GM19238 (cell line): ENCODE results near the gene SAMD4A.

Experiments
- DNase-seq: peaks from one replicate; pipeline ENCODE4 v3.0.0; 2011; ENCODE audit warnings: low spot score; ENCODE audit not compliant: insufficient read length

The SAMD4A gene

DNA sequence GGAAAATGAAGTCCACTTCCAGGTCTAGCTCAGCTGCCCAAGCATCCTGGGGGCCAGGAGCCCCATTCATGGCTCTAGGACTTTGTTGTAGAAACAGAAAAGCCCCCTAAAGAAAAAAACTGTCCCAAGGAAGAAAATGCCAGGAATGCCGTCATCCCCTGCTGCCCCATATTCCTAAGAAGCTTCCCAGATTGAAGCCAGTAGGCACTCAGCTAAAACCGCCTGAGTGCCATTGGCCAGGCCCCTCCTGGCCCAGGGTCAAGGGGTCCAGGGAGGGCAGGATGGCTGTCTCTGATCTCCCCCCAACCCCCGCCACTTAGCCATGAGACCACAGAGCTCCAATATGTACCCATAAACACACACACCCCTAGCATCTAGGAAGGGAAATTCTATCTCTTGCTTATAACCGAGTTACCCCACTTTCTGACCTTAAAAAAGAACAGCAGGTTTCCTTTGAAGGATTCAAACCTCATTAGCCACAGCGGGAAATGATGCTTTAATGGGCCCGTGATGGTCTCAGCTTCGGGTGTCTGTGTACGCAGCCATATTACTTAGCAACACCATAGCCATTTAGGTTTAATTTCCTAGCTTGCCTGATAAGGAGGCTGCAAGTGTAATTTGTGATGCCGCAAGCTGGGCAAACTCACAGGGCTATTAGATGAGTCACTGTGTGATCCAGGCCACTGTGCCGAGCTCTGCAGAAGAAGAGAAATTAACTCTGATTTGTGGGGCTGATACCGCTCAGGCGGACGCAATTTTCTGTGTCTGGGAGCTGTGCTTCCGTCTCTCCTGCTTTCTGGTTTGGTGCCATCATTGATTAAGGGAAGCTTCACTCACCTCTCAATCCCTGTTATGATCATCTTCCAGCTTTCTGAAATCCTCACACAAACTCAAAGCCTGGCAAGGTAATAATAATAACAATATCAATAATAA, 251.5 kb downstream of the SAMD4A start:
- no peak for DNase-seq

DNA sequence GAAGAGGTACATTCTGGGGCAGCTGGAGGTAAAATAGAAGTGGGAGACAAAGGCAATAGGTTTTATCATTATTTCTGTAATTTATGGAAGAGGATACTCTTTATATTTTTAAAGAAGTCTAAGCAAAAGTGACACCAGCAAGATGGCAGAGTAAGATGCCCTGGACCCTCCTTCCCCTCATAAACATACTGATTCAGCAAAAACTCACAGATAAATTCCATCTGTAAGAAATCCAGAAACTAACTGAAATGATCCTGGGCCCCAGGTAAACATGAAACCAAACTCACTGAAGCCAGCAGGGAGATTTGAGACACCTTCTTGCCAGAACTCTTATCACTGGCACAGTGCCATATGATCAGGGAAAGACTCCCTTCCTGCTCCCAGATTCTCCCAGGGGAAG, 255.8 kb downstream of the SAMD4A start:
- no peak for DNase-seq

DNA sequence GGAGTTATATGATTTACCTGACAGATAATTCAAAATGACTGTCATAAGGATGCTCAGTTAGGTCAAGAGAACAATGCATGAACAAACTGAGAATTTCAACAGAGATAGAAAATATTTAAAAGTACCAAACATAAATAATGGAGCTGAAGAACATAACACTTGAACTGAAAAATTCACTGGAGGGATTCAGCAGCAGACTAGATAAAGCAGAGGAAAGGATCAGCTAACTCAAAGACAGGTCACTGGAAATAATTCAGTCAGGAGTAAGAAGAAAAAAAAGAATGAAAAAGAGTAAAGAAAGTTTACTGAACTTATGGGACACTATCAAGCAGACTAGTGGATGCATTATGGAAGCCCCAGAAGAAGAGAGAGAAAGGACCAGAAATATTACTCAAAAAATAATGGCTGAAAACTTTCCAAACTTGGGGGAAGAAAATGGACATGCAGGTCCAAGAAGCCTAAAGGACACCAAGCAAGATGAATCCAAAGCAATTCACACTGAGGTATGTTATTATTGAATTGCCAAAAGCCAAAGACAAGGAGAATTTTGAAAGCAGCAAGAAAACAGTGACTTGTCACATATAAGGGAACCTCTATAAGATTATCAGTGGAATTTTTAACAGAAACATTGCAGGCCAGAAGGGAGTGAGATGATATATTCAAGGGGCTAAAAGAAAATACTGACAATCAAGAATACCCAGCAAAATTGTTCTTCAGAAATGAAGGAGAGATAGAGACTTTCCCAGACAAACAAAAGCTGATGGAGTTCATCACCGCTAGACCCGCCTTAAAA, 257.0 kb downstream of the SAMD4A start:
- no peak for DNase-seq

DNA sequence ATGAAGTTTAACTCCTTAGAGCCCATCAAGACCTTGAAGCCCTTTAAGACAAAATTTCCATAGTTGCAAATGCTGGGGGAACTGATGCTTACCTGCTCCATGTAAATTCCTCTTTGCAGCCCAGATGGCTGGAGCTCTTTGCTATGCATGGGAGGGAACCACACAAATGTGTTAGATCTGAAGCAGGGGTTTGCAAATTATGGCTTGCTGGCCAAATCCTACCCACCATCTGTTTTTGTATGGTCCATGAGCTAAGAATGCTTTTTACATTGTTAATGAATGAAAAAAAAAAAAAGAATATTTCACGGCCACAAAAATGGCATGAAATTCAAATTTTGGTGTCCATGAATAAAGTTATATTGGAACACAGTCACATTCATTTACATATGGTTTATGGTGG, 261.1 kb downstream of the SAMD4A start:
- no peak for DNase-seq

DNA sequence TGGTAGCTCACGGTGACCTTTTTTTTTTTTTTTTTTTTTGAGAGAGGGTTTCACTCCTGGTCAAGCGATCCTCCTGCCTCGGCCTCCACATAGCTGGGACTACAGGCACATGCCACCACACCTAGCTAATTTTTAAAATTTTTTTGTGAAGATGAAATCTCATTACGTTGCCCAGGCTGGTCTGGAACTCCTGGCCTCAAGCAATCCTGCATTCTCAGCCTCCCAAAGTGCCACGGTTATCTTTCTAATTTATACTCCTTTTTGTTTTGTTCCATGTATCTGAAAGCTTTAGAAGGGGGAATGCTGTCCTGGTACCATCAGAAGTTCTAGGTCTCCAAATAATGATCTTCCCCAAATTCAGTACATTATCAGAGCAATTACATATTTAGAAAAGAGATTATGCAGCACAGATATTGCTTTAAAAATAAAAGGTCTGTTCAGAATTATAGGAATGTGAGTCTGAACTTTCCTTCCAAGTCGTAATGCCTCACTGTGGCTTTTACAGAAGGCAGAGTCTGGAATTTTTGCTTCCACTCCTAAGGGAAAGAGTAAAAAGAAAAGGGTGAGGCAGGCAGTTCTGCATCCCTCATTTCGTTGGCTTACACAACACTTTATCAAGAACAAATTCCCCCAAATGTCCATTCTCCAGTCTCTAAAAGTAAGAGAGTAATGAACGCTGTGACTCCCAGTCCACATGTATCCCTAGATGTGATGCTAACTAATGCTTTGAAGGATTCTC, 262.7 kb downstream of the SAMD4A start:
- DNase-seq = no peak

DNA sequence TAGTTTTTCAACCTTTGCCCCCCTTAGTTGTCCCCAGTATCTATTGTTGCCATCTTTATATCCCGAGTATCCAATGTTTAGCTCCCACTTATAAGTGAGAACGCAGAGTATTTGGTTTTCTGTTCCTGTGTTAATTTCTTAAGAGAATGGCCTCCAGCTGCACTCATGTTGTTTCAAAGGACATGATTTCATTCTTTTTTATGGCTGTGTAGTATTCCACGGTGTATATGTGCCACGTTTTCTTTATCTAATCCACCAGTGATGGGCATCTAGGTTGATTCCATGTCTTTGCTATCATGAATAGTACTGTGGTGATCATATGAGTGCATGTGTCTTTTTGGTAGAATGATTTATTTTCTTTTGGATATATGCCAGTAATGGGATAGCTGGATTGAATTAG, 263.7 kb downstream of the SAMD4A start:
- DNase-seq = no peak

DNA sequence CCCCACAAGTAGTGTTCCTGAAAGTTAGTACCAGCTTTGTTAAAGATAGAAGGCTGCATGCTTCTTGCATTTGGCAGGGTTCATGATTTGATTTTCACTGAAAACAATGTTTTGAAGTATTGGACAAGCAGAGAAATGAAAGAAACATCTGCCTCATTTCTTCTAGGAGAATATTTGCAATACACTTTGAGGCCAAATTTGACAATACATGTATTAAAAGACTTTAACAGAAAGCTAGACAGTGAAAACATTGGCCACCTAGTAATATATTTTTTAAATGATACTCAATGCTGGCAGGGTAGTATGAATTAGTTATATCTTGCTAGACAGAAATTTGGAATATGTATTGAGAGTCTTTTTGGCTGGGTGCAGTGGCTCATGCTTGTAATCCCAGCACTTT, 267.2 kb downstream of the SAMD4A start:
- no peak for DNase-seq

DNA sequence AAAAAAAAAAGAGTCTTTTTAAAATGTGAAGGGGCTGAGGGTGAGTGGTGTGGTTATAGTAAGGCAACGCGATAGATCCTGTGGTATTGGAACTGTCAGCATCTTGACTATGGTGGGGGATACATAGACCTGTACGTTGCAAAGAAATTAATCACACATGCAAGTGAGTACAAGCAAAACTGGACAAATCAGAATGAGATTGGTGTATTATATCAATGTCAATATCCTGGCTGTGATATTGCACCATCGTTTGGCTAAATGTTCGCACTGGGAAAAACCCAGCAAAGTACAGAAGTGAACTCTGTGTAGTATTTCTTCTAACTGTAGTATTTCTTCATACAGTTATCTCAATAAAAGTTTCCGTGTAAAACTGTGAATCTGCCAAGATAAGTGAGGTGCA, 267.8 kb downstream of the SAMD4A start:
- DNase-seq = no peak

DNA sequence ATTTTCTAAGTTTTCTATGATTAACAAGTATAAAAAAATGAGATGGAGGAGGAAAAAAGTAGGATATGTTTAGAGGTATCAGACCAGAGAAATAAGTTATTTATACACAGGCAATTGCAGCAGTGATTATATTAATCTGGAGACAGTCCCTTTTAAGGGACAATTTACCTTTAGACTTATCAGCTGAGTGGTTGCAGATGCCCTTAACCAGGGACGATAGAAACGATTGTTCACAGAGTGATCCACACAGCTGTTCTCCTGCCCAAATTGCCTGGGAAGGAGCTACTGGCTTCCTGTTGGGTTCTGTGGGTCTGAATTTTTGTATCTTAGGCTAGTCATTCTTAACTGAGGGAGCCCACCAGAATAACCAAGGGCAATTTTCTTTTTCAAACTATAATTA, 269.3 kb downstream of the SAMD4A start:
- no peak for DNase-seq

DNA sequence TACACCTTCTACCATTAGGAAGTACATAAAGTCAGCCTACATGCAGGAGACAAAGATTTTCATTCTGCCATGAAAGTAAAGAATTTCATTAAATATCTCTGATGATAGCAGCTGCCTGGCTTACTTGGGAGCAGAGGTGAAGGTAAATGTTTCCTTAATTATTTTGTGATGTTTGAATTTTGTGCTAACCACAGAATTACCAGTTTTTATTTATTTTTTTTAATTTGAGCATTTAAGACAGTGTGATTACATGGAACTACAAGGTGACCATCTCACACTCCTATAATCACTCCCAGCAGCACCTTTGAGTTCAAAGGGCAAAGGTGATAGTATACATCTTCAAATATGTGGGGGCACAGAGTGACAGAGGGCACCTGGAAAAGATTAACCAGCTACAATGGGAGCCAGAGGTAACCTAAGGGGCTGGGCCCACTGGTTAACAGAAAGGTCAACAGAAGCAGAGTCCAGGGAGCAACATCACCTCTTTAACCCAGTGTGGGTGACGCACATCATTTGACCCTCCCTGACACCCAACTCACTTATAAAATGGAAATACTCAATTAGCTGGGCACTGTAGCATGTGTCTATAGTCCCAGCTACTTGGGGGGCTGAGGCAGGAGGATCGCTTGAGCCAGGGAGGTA, 270.7 kb downstream of the SAMD4A start:
- DNase-seq = no peak

DNA sequence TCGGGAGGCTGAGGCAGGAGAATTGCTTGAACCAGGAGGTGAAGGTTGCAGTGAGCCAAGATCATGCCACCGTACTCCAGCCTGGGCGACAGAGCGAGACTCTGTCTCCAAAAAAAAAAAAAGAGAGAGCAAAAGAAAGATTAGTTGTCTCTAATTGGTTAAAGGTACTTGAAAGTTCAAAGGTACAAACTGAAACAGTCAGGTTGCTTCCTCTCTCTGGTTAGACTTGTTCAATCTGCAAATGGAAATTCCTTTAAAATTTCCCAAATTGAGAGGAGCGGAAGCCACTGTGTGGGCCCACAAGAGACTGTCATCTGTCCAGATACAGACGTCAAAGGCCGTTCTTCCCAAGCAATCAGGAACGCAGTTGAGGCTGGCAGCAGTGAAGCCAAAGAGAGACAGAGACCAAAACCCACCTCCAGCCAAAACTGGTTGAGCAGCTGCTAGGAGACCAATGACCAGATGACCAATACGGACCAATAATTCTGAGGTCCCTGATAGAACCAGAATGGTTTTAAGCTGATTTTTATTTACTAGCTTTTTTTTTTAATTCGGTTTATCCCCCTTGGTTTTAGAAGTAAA, 272.1 kb downstream of the SAMD4A start:
- no peak for DNase-seq

DNA sequence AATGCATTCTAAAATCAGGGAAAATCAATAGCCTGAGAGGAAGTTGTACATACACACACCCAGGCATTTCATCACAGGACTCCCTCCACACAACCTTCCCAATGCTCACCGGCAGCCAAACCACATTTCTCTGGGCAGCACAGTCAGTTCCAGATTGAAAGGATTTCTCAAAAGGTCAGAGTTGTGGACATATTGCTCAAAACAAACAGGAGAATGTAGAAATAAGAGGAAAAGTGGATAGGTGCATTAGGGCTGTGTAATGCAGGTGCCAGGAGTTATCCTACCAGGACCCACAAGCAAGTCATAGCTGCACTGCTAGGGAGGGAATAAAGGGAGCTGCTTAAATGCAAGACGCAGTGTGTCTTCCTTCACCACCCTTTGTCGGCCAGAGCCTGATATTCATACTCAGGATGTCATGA, 272.8 kb downstream of the SAMD4A start:
- no peak for DNase-seq

DNA sequence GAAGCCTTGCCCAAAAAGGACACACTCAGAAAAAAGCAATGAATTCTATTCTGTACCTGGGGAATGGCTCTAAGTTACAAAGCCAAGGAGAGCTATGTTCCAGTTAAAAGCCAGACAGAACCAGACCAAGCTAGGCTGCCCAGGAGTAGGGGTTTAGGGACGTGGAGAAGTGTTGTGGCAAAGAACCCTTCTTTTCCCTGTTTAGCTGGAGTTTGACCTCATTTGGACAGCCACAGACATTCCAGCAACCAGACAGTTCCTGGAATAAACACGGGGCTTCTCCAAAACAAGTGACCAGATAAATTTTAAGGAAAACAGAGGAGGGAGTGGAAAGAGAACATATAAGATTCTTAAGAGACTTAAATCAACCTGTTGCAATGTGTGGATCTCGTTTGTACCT, 273.4 kb downstream of the SAMD4A start:
- no peak for DNase-seq

DNA sequence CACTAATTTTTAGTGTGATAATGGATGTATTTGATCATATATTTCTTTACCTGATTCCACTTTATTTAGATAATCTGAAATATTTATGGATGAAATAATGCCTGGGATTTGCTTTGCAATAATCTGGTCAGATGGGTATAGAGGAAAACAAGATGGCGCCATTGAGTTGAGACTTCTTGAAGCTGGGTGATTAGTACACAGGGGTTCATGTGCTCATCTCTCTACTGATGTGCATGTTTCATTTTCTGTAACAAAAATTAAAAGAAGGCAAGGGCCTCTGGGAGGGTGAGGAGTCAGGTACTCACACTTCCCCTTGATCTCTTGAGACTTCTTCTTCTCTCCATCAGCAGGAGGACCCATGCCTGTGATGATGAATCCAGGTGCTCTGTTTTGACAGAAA, 273.9 kb downstream of the SAMD4A start:
- no peak for DNase-seq
